ENCODE measurements around the gene KIF20A.
"Not testable (repeated sequence)": the region's sequence is repeated elsewhere in the genome, so short reads cannot be mapped to it uniquely, and the experiment has no call there.

KIF20A gene

GRCh38 chr5:138188626-138189025, 9.7 kb downstream of the KIF20A start:
- no peak for DNase-seq

GRCh38 chr5:138192826-138193225, 13.9 kb downstream of the KIF20A start:
- no peak for DNase-seq

GRCh38 chr5:138193859-138194258, 14.9 kb downstream of the KIF20A start:
- not testable (repeated sequence) for DNase-seq

GRCh38 chr5:138210985-138211384, 32.1 kb downstream of the KIF20A start:
- DNase-seq, result no peak

- DNase-seq, result peak; percentile 55
These were observed 33.9 kb downstream of the KIF20A start for GRCh38 chr5:138212828-138213160.

- peak; percentile 99 for DNase-seq
These were observed 34.5 kb downstream of the KIF20A start, which contains the start of gene CDC23 for GRCh38 chr5:138213161-138214029. Gene CDC23 (minus strand): TSS chr5:138213323. CDS start chr5:138213312, 11 bp downstream.

GRCh38 chr5:138216799-138217198, 37.9 kb downstream of the KIF20A start:
- DNase-seq, result no peak

GRCh38 chr5:138223532-138223931, 44.6 kb downstream of the KIF20A start:
- DNase-seq, result no peak

GRCh38 chr5:138224712-138225111, 45.8 kb downstream of the KIF20A start:
- no peak for DNase-seq

- no peak for DNase-seq
These were observed 48.0 kb downstream of the KIF20A start for GRCh38 chr5:138226910-138227309.

- DNase-seq, result no peak
These were observed 50.5 kb downstream of the KIF20A start for GRCh38 chr5:138229387-138229786.

GRCh38 chr5:138230261-138230660, 51.3 kb downstream of the KIF20A start:
- DNase-seq, result no peak

- peak; percentile 54 for DNase-seq
These were observed 52.2 kb downstream of the KIF20A start for GRCh38 chr5:138230981-138231589.

GRCh38 chr5:138233280-138233679, 54.4 kb downstream of the KIF20A start:
- no peak for DNase-seq

GRCh38 chr5:138234651-138235050, 55.7 kb downstream of the KIF20A start:
- DNase-seq, result no peak

Data from hematopoietic multipotent progenitor cell treated with erythropoietin and hydrocortisone succinate and interleukin-3 and kit ligand, for 6 days (in vitro differentiated cells).